ENCODE measurements around the gene ANKDD1B. TPM values are rescaled to one million over a fixed set of nuclear protein-coding genes. Genes with fewer than 3 reads are reported as not detected.

ANKDD1B gene
- polyA plus RNA-seq, 3 donors, result 0.16 to 1.1 (median 0.46) TPM

- WGBS, 3 donors, result 29 to 41% (median 39%) methylated on average over 2 of the region's 2 CpGs
- no peak overlapping the region for H3K27ac ChIP-seq (ENCODE audit: low read depth, low read length)
These were observed 42.3 kb downstream of the ANKDD1B start for GRCh38 chr5:75653521-75653920.

- H3K27ac ChIP-seq (ENCODE audit: low read depth, low read length), result no peak overlapping the region
- WGBS, 3 donors, result 80 to 91% (median 90%) methylated on average over 19 of the region's 19 CpGs
These were observed 43.5 kb downstream of the ANKDD1B start for GRCh38 chr5:75654693-75655295.

- WGBS, 3 donors, result 14 to 50% (median 39%) methylated on average over 9 of the region's 9 CpGs
- no peak overlapping the region for H3K27ac ChIP-seq (ENCODE audit: low read depth, low read length)
These were observed 45.2 kb downstream of the ANKDD1B start for GRCh38 chr5:75656311-75657003.

- H3K27ac ChIP-seq (ENCODE audit: low read depth, low read length), result no peak overlapping the region
- WGBS, 3 donors, result 87 to 97% (median 91%) methylated on average over 3 of the region's 3 CpGs
These were observed 48.7 kb downstream of the ANKDD1B start for GRCh38 chr5:75659791-75660450.

GRCh38 chr5:75660678-75661465, 49.6 kb downstream of the ANKDD1B start:
- H3K27ac ChIP-seq (ENCODE audit: low read depth, low read length), result no peak overlapping the region
- 83 to 88% (median 86%) methylated on average over 16 of the region's 16 CpGs for WGBS, 3 donors

GRCh38 chr5:75662061-75662460, 50.8 kb downstream of the ANKDD1B start:
- whole genome bisulfite sequencing, 3 donors, result 95 to 99% (median 95%) methylated on average over 2 of the region's 2 CpGs
- no peak overlapping the region for H3K27ac ChIP-seq (ENCODE audit: low read depth, low read length)

- no peak overlapping the region for H3K27ac ChIP-seq (ENCODE audit: low read depth, low read length)
- WGBS, 3 donors, result 83 to 87% (median 87%) methylated on average over 12 of the region's 12 CpGs
These were observed 52.5 kb downstream of the ANKDD1B start for GRCh38 chr5:75663579-75664284.

- no peak overlapping the region for H3K27ac ChIP-seq (ENCODE audit: low read depth, low read length)
- 82 to 95% (median 92%) methylated on average over 2 of the region's 2 CpGs for WGBS, 3 donors
These were observed 53.7 kb downstream of the ANKDD1B start for GRCh38 chr5:75664979-75665378.

GRCh38 chr5:75666801-75667200, 55.5 kb downstream of the ANKDD1B start:
- 85 to 92% (median 91%) methylated on average over 6 of the region's 6 CpGs for WGBS, 3 donors
- no peak overlapping the region for H3K27ac ChIP-seq (ENCODE audit: low read depth, low read length)

GRCh38 chr5:75667586-75667985, 56.3 kb downstream of the ANKDD1B start:
- no peak overlapping the region for H3K27ac ChIP-seq (ENCODE audit: low read depth, low read length)
- 42 to 61% (median 51%) methylated on average over 2 of the region's 2 CpGs for WGBS, 3 donors

GRCh38 chr5:75668445-75668844, 57.2 kb downstream of the ANKDD1B start:
- WGBS, 3 donors, result 76 to 85% (median 82%) methylated on average over 2 of the region's 2 CpGs

GRCh38 chr5:75668977-75669689, 57.9 kb downstream of the ANKDD1B start:
- no peak overlapping the region for H3K27ac ChIP-seq (ENCODE audit: low read depth, low read length)
- 14 to 32% (median 25%) methylated on average over 10 of the region's 10 CpGs for WGBS, 3 donors

More at GRCh38 chr5:75668445-75668844, 57.2 kb downstream of the ANKDD1B start:
- no peak overlapping the region for H3K27ac ChIP-seq (ENCODE audit: low read depth, low read length)

GRCh38 chr5:75670577-75670976, 59.3 kb downstream of the ANKDD1B start:
- no peak overlapping the region for H3K27ac ChIP-seq (ENCODE audit: low read depth, low read length)
- WGBS, 3 donors, result 69 to 83% (median 79%) methylated on average over 3 of the region's 3 CpGs

GRCh38 chr5:75671506-75671905, 60.3 kb downstream of the ANKDD1B start:
- 47 to 48% (median 48%) methylated on average over 2 of the region's 2 CpGs for WGBS, 3 donors
- no peak overlapping the region for H3K27ac ChIP-seq (ENCODE audit: low read depth, low read length)

GRCh38 chr5:75672616-75673015, 61.4 kb downstream of the ANKDD1B start:
- H3K27ac ChIP-seq (ENCODE audit: low read depth, low read length), result no peak overlapping the region
- WGBS, 3 donors, result 91 to 99% (median 95%) methylated on average over 3 of the region's 3 CpGs

- H3K27ac ChIP-seq (ENCODE audit: low read depth, low read length), result no peak overlapping the region
- WGBS, 3 donors, result 94 to 97% (median 96%) methylated on average over 1 of the region's 1 CpG
These were observed 64.5 kb downstream of the ANKDD1B start for GRCh38 chr5:75675783-75676182.

- H3K27ac ChIP-seq (ENCODE audit: low read depth, low read length), result no peak overlapping the region
- 27 to 60% (median 27%) methylated on average over 1 of the region's 1 CpG for WGBS, 3 donors
These were observed 66.4 kb downstream of the ANKDD1B start for GRCh38 chr5:75677607-75678006.

GRCh38 chr5:75678155-75678554, 66.9 kb downstream of the ANKDD1B start:
- WGBS, 3 donors, result 45 to 67% (median 58%) methylated on average over 3 of the region's 3 CpGs
- no peak overlapping the region for H3K27ac ChIP-seq (ENCODE audit: low read depth, low read length)
